Measurements from ENCODE around the gene AGRP.

AGRP gene

DNA sequence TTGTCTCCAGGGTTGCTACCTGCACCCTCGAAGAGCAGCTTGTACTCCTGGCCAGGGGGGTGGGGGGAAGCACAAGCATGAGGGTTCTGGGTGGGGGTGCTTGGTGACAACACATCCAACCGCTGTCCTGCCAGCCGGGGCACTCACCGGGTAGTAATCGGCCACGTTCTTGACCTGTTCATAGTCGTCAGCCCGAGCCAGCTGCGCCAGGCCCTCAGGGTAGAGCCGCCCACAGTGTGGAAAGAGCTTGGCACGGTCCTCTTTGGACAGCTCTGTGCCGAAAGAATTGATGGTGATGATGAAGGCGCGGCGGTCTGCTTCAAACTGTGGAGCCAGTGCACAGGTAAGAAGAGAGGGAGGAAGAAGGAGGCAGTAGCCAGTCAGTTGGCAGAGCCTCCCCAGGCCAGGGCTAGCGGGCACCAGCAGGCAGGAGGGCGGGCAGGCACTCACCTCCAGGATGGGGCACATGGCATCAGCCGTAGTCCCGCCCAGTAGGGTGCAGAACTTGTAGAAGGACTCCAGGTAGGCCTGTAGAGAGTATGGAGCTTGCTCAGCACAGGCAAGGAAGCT, 44.4 kb downstream of the AGRP start:
- Mint-ChIP-seq H3K4me1 (peaks cover 53% of the 10 kb centered on the region), H3K36me3 (ENCODE audit: low read depth) (peaks cover 27% of the 10 kb centered on the region), H3K9me3 (no peaks in the 10 kb centered on the region), H3K27ac (peak overlapping the region; percentile 64), H3K4me3 (no peak overlapping the region), H3K27me3 (ENCODE audit: low read depth, poor library complexity) (peaks cover 2% of the 10 kb centered on the region)
- TF ChIP-seq, protein P1, sequence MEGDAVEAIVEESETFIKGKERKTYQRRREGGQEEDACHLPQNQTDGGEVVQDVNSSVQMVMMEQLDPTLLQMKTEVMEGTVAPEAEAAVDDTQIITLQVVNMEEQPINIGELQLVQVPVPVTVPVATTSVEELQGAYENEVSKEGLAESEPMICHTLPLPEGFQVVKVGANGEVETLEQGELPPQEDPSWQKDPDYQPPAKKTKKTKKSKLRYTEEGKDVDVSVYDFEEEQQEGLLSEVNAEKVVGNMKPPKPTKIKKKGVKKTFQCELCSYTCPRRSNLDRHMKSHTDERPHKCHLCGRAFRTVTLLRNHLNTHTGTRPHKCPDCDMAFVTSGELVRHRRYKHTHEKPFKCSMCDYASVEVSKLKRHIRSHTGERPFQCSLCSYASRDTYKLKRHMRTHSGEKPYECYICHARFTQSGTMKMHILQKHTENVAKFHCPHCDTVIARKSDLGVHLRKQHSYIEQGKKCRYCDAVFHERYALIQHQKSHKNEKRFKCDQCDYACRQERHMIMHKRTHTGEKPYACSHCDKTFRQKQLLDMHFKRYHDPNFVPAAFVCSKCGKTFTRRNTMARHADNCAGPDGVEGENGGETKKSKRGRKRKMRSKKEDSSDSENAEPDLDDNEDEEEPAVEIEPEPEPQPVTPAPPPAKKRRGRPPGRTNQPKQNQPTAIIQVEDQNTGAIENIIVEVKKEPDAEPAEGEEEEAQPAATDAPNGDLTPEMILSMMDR (IDR thresholded peaks at IDR 0.05): no peak
- DNase-seq: no peak

DNA sequence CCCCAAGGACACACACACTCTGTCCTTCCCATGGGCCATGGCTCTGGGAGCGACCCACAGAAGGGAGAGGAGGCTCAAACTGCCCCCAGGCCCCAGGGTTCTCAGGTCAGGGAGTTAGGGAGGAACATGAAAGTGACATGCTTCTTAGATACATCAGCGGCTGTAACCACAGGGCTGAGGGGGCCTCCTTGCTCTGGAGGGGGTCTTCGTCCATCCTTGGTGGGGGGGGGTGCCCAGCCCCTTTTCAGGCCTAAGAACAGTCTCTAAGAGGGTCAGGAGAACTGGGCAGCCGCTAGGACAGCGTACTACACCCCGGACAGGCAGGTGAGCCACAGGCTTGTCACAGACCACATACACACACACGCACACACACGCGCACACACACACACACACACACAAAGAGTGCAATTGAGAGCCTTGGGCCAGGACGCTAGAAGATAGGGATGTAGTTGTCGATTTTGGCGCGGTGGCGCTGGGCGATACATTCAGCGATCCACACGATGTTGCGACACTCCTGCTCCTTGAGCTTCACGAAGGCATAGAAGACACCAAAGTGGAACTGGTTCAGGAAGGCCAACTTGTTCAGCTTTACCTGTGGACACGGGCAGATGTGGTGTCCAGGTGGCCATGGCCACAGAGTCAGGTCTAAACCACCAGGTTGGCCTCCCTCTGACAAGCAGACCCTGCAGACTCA, 45.1 kb downstream of the AGRP start:
- Mint-ChIP-seq H3K4me3 (no peak overlapping the region), H3K9me3 (no peaks in the 10 kb centered on the region), H3K27ac (peak overlapping the region; percentile 35), H3K36me3 (ENCODE audit: low read depth) (peaks cover 27% of the 10 kb centered on the region), H3K4me1 (peaks cover 55% of the 10 kb centered on the region), H3K27me3 (ENCODE audit: low read depth, poor library complexity) (peaks cover 7% of the 10 kb centered on the region)
- TF ChIP-seq, protein P1 (IDR thresholded peaks at IDR 0.05): no peak
- no peak for DNase-seq

DNA sequence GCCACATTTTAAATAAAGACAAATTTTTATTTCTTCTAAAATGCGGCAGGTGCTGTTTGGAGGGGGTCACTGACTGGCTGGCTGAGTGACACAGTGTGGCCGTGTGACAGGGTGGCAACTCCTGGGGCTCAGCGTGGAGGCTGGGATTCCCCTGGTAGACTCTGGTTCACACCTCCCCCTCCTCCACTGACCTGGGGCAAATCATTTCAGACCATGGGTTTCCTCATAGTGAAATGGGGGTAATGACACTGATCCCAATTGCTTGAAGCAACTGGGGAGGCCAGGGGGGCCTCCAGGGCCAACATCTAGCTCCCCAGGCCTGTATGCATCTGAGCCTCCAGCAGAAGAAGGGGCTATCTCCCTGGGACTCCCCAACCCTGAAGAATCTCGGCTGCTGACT, 45.8 kb downstream of the AGRP start:
- H3K36me3 Mint-ChIP-seq (ENCODE audit: low read depth): peaks cover 27% of the 10 kb centered on the region
- no peak overlapping the region for H3K4me3 Mint-ChIP-seq
- no peak overlapping the region for H3K27ac Mint-ChIP-seq
- DNase-seq: no peak
- peaks cover 10% of the 10 kb centered on the region for H3K27me3 Mint-ChIP-seq (ENCODE audit: low read depth, poor library complexity)
- peaks cover 58% of the 10 kb centered on the region for H3K4me1 Mint-ChIP-seq
- TF ChIP-seq, protein P1 (IDR thresholded peaks at IDR 0.05): no peak
- no peaks in the 10 kb centered on the region for H3K9me3 Mint-ChIP-seq

DNA sequence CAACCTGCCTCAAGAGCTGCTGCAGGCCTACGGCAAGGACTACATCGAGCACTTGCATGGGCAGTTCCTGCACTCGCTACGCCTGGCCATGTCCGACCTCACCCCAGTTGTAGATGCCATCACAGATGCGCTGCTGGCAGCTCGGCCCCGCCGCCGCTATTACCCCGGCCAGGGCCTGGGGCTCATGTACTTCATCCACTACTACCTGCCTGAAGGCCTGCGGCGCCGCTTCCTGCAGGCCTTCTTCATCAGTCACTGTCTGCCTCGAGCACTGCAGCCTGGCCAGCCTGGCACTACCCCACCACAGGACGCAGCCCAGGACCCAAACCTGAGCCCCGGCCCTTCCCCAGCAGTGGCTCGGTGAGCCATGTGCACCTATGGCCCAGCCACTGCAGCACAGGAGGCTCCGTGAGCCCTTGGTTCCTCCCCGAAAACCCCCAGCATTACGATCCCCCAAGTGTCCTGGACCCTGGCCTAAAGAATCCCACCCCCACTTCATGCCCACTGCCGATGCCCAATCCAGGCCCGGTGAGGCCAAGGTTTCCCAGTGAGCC, 46.6 kb downstream of the AGRP start:
- no peaks in the 10 kb centered on the region for H3K9me3 Mint-ChIP-seq
- peaks cover 57% of the 10 kb centered on the region for H3K4me1 Mint-ChIP-seq
- TF ChIP-seq, protein P1 (IDR thresholded peaks at IDR 0.05): no peak
- no peak overlapping the region for H3K4me3 Mint-ChIP-seq
- H3K36me3 Mint-ChIP-seq (ENCODE audit: low read depth): peaks cover 27% of the 10 kb centered on the region
- H3K27me3 Mint-ChIP-seq (ENCODE audit: low read depth, poor library complexity): peaks cover 15% of the 10 kb centered on the region
- no peak overlapping the region for H3K27ac Mint-ChIP-seq
- DNase-seq: no peak

GRCh38 chr16:67435758-67436164, 47.6 kb downstream of the AGRP start:
- H3K36me3 Mint-ChIP-seq (ENCODE audit: low read depth): peaks cover 27% of the 10 kb centered on the region
- H3K4me1 Mint-ChIP-seq: peaks cover 57% of the 10 kb centered on the region
- H3K27me3 Mint-ChIP-seq (ENCODE audit: low read depth, poor library complexity): peaks cover 18% of the 10 kb centered on the region
- no peak overlapping the region for H3K4me3 Mint-ChIP-seq
- TF ChIP-seq, protein P1 (IDR thresholded peaks at IDR 0.05): no peak
- no peaks in the 10 kb centered on the region for H3K9me3 Mint-ChIP-seq
- no peak overlapping the region for H3K27ac Mint-ChIP-seq
- DNase-seq: no peak

Data from nephron progenitor cell (in vitro differentiated cells).